ENCODE data around the gene MRPL11. TPM values are rescaled to one million over a fixed set of nuclear protein-coding genes. Genes with fewer than 3 reads are reported as not detected.

Gene MRPL11
- total and polyA plus RNA-seq, 2 of the 13 experiments (the other 11 are each of a cell fraction or from before 2014, with no cell fraction given), result 72.9 to 176 TPM

- TF ChIP-seq, protein P1, sequence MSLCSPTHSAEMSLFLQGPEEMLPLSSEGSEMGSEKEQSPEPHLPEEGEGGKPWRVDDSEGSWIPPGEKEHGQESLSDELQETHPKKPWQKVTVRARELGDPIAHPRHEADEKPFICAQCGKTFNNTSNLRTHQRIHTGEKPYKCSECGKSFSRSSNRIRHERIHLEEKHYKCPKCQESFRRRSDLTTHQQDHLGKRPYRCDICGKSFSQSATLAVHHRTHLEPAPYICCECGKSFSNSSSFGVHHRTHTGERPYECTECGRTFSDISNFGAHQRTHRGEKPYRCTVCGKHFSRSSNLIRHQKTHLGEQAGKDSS (CRISPR knock-in tag; IDR thresholded peaks at IDR 0.05; ENCODE audit: borderline replicate concordance, low read depth), result no peak
- peak; percentile 77; the same call in 1 of the 2 replicates for TF ChIP-seq ZBTB20 (CRISPR knock-in tag; IDR thresholded peaks at IDR 0.05; ENCODE audit: borderline replicate concordance, low read depth)
- TF ChIP-seq ZBTB43 (CRISPR knock-in tag; conservative IDR thresholded peaks at IDR 0.05), result peak; percentile 84
- TF ChIP-seq ZSCAN21 (CRISPR knock-in tag; IDR thresholded peaks at IDR 0.05; ENCODE audit: borderline replicate concordance), result peak; percentile 87
- no peak for TF ChIP-seq SMC3 (IDR thresholded peaks at IDR 0.05; ENCODE audit: low read length)
- TF ChIP-seq, protein P2, sequence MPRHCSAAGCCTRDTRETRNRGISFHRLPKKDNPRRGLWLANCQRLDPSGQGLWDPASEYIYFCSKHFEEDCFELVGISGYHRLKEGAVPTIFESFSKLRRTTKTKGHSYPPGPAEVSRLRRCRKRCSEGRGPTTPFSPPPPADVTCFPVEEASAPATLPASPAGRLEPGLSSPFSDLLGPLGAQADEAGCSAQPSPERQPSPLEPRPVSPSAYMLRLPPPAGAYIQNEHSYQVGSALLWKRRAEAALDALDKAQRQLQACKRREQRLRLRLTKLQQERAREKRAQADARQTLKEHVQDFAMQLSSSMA (CRISPR knock-in tag; IDR thresholded peaks at IDR 0.05), result no peak
- no peak for TF ChIP-seq ZBTB3 (CRISPR knock-in tag; IDR thresholded peaks at IDR 0.05; ENCODE audit: borderline replicate concordance, low read depth)
- no peak for TF ChIP-seq IKZF1 (IDR thresholded peaks at IDR 0.05)
- no peak for TF ChIP-seq ATF7 (IDR thresholded peaks at IDR 0.05)
- no peak for TF ChIP-seq ATF7 (CRISPR knock-in tag; IDR thresholded peaks at IDR 0.05)
- TF ChIP-seq RNF2 (conservative IDR thresholded peaks at IDR 0.05; ENCODE audit: low read depth), result no peak
- TF ChIP-seq, protein P3, sequence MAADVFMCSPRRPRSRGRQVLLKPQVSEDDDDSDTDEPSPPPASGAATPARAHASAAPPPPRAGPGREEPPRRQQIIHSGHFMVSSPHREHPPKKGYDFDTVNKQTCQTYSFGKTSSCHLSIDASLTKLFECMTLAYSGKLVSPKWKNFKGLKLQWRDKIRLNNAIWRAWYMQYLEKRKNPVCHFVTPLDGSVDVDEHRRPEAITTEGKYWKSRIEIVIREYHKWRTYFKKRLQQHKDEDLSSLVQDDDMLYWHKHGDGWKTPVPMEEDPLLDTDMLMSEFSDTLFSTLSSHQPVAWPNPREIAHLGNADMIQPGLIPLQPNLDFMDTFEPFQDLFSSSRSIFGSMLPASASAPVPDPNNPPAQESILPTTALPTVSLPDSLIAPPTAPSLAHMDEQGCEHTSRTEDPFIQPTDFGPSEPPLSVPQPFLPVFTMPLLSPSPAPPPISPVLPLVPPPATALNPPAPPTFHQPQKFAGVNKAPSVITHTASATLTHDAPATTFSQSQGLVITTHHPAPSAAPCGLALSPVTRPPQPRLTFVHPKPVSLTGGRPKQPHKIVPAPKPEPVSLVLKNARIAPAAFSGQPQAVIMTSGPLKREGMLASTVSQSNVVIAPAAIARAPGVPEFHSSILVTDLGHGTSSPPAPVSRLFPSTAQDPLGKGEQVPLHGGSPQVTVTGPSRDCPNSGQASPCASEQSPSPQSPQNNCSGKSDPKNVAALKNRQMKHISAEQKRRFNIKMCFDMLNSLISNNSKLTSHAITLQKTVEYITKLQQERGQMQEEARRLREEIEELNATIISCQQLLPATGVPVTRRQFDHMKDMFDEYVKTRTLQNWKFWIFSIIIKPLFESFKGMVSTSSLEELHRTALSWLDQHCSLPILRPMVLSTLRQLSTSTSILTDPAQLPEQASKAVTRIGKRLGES (CRISPR knock-in tag; IDR thresholded peaks at IDR 0.05; ENCODE audit: borderline replicate concordance), result peak; percentile 88; the same call in 1 of the 2 replicates
- no peak for TF ChIP-seq FOXP1 (IDR thresholded peaks at IDR 0.05)
- no peak for TF ChIP-seq FOXP1 (CRISPR knock-in tag; IDR thresholded peaks at IDR 0.05)
- TF ChIP-seq, protein P4, sequence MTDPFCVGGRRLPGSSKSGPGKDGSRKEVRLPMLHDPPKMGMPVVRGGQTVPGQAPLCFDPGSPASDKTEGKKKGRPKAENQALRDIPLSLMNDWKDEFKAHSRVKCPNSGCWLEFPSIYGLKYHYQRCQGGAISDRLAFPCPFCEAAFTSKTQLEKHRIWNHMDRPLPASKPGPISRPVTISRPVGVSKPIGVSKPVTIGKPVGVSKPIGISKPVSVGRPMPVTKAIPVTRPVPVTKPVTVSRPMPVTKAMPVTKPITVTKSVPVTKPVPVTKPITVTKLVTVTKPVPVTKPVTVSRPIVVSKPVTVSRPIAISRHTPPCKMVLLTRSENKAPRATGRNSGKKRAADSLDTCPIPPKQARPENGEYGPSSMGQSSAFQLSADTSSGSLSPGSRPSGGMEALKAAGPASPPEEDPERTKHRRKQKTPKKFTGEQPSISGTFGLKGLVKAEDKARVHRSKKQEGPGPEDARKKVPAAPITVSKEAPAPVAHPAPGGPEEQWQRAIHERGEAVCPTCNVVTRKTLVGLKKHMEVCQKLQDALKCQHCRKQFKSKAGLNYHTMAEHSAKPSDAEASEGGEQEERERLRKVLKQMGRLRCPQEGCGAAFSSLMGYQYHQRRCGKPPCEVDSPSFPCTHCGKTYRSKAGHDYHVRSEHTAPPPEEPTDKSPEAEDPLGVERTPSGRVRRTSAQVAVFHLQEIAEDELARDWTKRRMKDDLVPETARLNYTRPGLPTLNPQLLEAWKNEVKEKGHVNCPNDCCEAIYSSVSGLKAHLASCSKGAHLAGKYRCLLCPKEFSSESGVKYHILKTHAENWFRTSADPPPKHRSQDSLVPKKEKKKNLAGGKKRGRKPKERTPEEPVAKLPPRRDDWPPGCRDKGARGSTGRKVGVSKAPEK (CRISPR knock-in tag; IDR thresholded peaks at IDR 0.05; ENCODE audit: borderline replicate concordance), result no peak
- TF ChIP-seq, protein P5, sequence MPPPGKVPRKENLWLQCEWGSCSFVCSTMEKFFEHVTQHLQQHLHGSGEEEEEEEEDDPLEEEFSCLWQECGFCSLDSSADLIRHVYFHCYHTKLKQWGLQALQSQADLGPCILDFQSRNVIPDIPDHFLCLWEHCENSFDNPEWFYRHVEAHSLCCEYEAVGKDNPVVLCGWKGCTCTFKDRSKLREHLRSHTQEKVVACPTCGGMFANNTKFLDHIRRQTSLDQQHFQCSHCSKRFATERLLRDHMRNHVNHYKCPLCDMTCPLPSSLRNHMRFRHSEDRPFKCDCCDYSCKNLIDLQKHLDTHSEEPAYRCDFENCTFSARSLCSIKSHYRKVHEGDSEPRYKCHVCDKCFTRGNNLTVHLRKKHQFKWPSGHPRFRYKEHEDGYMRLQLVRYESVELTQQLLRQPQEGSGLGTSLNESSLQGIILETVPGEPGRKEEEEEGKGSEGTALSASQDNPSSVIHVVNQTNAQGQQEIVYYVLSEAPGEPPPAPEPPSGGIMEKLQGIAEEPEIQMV (CRISPR knock-in tag; IDR thresholded peaks at IDR 0.05; ENCODE audit: low read depth), result no peak; the same call in 1 of the 2 replicates
- no peak for TF ChIP-seq JUN (CRISPR knock-in tag; IDR thresholded peaks at IDR 0.05)
- TF ChIP-seq HDAC1 (CRISPR knock-in tag; IDR thresholded peaks at IDR 0.05), result no peak
- TF ChIP-seq TBX2 (CRISPR knock-in tag; IDR thresholded peaks at IDR 0.05; ENCODE audit: borderline replicate concordance), result peak; percentile 59; the same call in 1 of the 2 replicates
Measured at GRCh38 chr11:66418168-66418985, 20.3 kb downstream of the MRPL11 start (continued).

Measured in HepG2 (cell line).